Astrocyte (in vitro differentiated cells and primary cell): ENCODE measurements around the gene MISP. TPM values are rescaled to one million over a fixed set of nuclear protein-coding genes. Genes with fewer than 3 reads are reported as not detected.

Experiments
- DNase-seq: peaks from one replicate; pipeline ENCODE4 v3.0.0-alpha.2; 2010; ENCODE audit warnings: low read depth
- FAIRE-seq: peaks from 2 replicates; lab custom pipeline; 2011; peaks lifted over from hg19 to GRCh38; lab: Jason Lieb, UNC
- H2AFZ ChIP-seq: 2 replicates; pipeline ENCODE4 v1.6.0; 2012; ENCODE audit warnings: low read depth, low read length, inconsistent platforms
- H3K27ac ChIP-seq: 2 replicates; pipeline ENCODE4 v1.5.1; 2011; ENCODE audit warnings: low read depth, low read length, inconsistent platforms
- H3K27me3 ChIP-seq: 2 replicates; pipeline ENCODE4 v1.6.0; 2011; ENCODE audit warnings: low read length, inconsistent platforms; ENCODE audit not compliant: insufficient read depth
- H3K36me3 ChIP-seq: 2 replicates; pipeline ENCODE4 v1.5.1; 2011; ENCODE audit warnings: low read length, inconsistent platforms; ENCODE audit not compliant: insufficient read depth
- H3K4me1 ChIP-seq: 2 replicates; pipeline ENCODE4 v1.5.1; 2011; ENCODE audit warnings: low read length, inconsistent platforms; ENCODE audit not compliant: insufficient read depth
- H3K4me2 ChIP-seq: 2 replicates; pipeline ENCODE4 v1.6.0; 2012; ENCODE audit warnings: low read length, inconsistent platforms
- H3K4me3 ChIP-seq: 2 replicates; pipeline ENCODE4 v1.5.1; 2011; ENCODE audit warnings: low read depth, mild to moderate bottlenecking, low read length, inconsistent platforms; ENCODE audit not compliant: insufficient read depth
- H3K79me2 ChIP-seq: 2 replicates; pipeline ENCODE4 v1.6.0; 2012; ENCODE audit warnings: mild to moderate bottlenecking, low read length, inconsistent platforms; ENCODE audit not compliant: insufficient read depth
- H3K9ac ChIP-seq: 2 replicates; pipeline ENCODE4 v1.6.0; 2012; ENCODE audit warnings: mild to moderate bottlenecking, low read length, inconsistent platforms
- H3K9me3 ChIP-seq: 2 replicates; pipeline ENCODE4 v1.5.1; 2012; ENCODE audit warnings: low read depth, mild to moderate bottlenecking, low read length, inconsistent platforms; ENCODE audit not compliant: insufficient read depth
- H4K20me1 ChIP-seq: 2 replicates; pipeline ENCODE4 v1.6.0; 2012; ENCODE audit warnings: low read length, inconsistent platforms; ENCODE audit not compliant: insufficient read depth
- H3K27ac Mint-ChIP-seq: one replicate; pipeline ENCODE4 v1.8.0; 2021; ENCODE audit warnings: mild to moderate bottlenecking, mixed read lengths; ENCODE audit not compliant: unreplicated experiment
- H3K27me3 Mint-ChIP-seq: one replicate; pipeline ENCODE4 v1.8.0; 2021; ENCODE audit warnings: low read depth, mixed read lengths; ENCODE audit not compliant: unreplicated experiment
- H3K36me3 Mint-ChIP-seq: one replicate; pipeline ENCODE4 v1.8.0; 2021; ENCODE audit warnings: low read depth, mixed read lengths; ENCODE audit not compliant: unreplicated experiment
- H3K4me1 Mint-ChIP-seq: one replicate; pipeline ENCODE4 v1.8.0; 2021; ENCODE audit warnings: low read depth, mixed read lengths; ENCODE audit not compliant: unreplicated experiment
- H3K4me3 Mint-ChIP-seq: one replicate; pipeline ENCODE4 v1.8.0; 2021; ENCODE audit warnings: mild to moderate bottlenecking, moderate library complexity, mixed read lengths; ENCODE audit not compliant: unreplicated experiment
- H3K9me3 Mint-ChIP-seq: one replicate; pipeline ENCODE4 v1.8.0; 2021; ENCODE audit warnings: mild to moderate bottlenecking, mixed read lengths; ENCODE audit not compliant: unreplicated experiment
- EZH2 ChIP-seq: IDR thresholded peaks from 2 replicates; pipeline ENCODE4 v1.6.1; 2012; ENCODE audit warnings: mild to moderate bottlenecking, low read length, inconsistent platforms; ENCODE audit not compliant: insufficient read depth
- total RNA-seq: library from RNA; stranded (reverse); gene quantifications from 2 replicates; pipeline ENCODE4 v1.2.1, GENCODE V29; 2021
- TF ChIP-seq, protein P1 (sequence below): IDR thresholded peaks from 2 replicates; pipeline ENCODE4 v1.5.1; 2011; ENCODE audit warnings: low read depth, mild to moderate bottlenecking, inconsistent platforms, low read length, moderate library complexity; ENCODE audit not compliant: insufficient read depth

The MISP gene
- total RNA-seq, 1 donor from 2014 or later = 0.43 TPM

GRCh38 chr19:806815-807421 is 56.0 kb downstream of the MISP start:
- Mint-ChIP-seq H3K4me3 (no peak overlapping the region), H3K27me3 (no peaks in the 10 kb centered on the region), H3K27ac (peak overlapping the region; percentile 85)

DNA sequence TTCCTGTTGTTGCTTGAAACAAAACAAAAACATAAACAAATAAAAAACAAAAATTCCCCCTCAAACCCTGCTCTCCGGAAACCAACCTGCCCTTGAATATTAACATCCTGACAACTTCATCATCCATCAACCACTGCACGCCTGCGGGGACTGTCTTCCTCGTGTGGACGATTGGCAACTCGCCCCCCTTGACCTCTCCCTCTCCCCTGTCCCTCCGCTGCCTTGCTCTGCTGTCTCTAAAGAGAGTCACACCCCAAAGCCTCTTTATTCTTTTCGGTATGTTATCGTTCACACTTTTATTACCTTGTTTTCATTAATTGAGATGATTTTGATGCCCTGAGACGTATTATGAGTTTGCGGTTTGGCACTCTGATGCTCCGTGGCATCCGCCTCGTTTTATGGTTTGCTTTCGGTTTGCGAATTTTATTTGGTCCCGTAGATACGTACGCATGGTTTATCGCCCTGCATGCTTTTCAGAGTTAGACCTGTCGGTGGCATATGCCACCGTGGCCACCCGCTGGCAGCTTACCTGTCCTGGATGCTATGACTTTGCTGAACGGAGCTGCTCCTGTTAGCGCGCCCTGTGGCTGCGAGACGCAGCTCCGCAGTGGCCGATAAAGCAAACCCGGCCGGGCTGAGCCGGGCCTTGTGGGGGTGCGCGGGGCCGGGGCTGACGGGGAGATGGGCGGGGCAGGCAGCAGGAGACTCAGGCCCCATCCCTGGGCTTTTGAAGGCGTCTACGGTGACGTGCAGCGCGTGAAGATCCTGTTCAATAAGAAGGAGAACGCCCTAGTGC is 56.9 kb downstream of the MISP start:
- no peak for TF ChIP-seq EZH2
- TF ChIP-seq, protein P1, sequence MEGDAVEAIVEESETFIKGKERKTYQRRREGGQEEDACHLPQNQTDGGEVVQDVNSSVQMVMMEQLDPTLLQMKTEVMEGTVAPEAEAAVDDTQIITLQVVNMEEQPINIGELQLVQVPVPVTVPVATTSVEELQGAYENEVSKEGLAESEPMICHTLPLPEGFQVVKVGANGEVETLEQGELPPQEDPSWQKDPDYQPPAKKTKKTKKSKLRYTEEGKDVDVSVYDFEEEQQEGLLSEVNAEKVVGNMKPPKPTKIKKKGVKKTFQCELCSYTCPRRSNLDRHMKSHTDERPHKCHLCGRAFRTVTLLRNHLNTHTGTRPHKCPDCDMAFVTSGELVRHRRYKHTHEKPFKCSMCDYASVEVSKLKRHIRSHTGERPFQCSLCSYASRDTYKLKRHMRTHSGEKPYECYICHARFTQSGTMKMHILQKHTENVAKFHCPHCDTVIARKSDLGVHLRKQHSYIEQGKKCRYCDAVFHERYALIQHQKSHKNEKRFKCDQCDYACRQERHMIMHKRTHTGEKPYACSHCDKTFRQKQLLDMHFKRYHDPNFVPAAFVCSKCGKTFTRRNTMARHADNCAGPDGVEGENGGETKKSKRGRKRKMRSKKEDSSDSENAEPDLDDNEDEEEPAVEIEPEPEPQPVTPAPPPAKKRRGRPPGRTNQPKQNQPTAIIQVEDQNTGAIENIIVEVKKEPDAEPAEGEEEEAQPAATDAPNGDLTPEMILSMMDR = no peak
- peaks cover 46% of the 10 kb centered on the region for H3K36me3 ChIP-seq
- DNase-seq (no peak), FAIRE-seq (no peak)
- peaks cover 79% of the 10 kb centered on the region for H3K79me2 ChIP-seq
- H4K20me1 ChIP-seq = peaks cover 91% of the 10 kb centered on the region
- H3K4me3 Mint-ChIP-seq = peak overlapping the region; percentile 21
- peaks cover 11% of the 10 kb centered on the region for H3K36me3 Mint-ChIP-seq
- no peaks in the 10 kb centered on the region for H3K27me3 Mint-ChIP-seq
- H3K27me3 ChIP-seq = no peaks in the 10 kb centered on the region
- no peak overlapping the region for H2AFZ ChIP-seq
- H3K9me3 ChIP-seq = no peaks in the 10 kb centered on the region
- no peak overlapping the region for H3K9ac ChIP-seq
- H3K4me1 ChIP-seq = no peaks in the 10 kb centered on the region
- H3K27ac Mint-ChIP-seq = peak overlapping the region; percentile 85
- H3K4me1 Mint-ChIP-seq = peaks cover 3% of the 10 kb centered on the region
- no peaks in the 10 kb centered on the region for H3K9me3 Mint-ChIP-seq
- no peak overlapping the region for H3K4me3 ChIP-seq
- H3K27ac ChIP-seq = no peak overlapping the region
- no peak overlapping the region for H3K4me2 ChIP-seq

More at GRCh38 chr19:806815-807421, 56.0 kb downstream of the MISP start:
- DNase-seq (no peak), FAIRE-seq (no peak)
- no peak overlapping the region for H2AFZ ChIP-seq
- peaks cover 97% of the 10 kb centered on the region for H4K20me1 ChIP-seq
- peaks cover 8% of the 10 kb centered on the region for H3K4me1 ChIP-seq
- no peak overlapping the region for H3K4me2 ChIP-seq
- Mint-ChIP-seq H3K9me3 (no peaks in the 10 kb centered on the region), H3K4me1 (peaks cover 11% of the 10 kb centered on the region), H3K36me3 (peaks cover 11% of the 10 kb centered on the region)
- no peaks in the 10 kb centered on the region for H3K27me3 ChIP-seq
- H3K36me3 ChIP-seq = peaks cover 46% of the 10 kb centered on the region
- H3K27ac ChIP-seq = no peak overlapping the region
- TF ChIP-seq, protein P1 = no peak
- no peak for TF ChIP-seq EZH2
- H3K4me3 ChIP-seq = no peak overlapping the region
- peaks cover 88% of the 10 kb centered on the region for H3K79me2 ChIP-seq
- H3K9me3 ChIP-seq = no peaks in the 10 kb centered on the region
- no peak overlapping the region for H3K9ac ChIP-seq

DNA sequence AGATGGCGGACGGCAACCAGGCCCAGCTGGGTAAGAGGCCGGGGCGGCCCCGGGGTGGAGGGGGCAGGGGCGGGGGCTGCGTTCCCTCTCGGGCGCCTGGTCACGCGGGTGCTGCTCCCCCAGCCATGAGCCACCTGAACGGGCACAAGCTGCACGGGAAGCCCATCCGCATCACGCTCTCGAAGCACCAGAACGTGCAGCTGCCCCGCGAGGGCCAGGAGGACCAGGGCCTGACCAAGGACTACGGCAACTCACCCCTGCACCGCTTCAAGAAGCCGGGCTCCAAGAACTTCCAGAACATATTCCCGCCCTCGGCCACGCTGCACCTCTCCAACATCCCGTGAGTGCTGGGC is 57.5 kb downstream of the MISP start:
- no peaks in the 10 kb centered on the region for H3K9me3 ChIP-seq
- H3K4me2 ChIP-seq = no peak overlapping the region
- no peak overlapping the region for H3K4me3 ChIP-seq
- H3K9me3 Mint-ChIP-seq = no peaks in the 10 kb centered on the region
- H3K27me3 ChIP-seq = no peaks in the 10 kb centered on the region
- FAIRE-seq (no peak), DNase-seq (no peak)
- H3K9ac ChIP-seq = no peak overlapping the region
- H3K27me3 Mint-ChIP-seq = no peaks in the 10 kb centered on the region
- TF ChIP-seq, protein P1 = no peak
- no peak for TF ChIP-seq EZH2
- H3K36me3 ChIP-seq = peaks cover 45% of the 10 kb centered on the region
- H3K4me1 ChIP-seq = no peaks in the 10 kb centered on the region
- H2AFZ ChIP-seq = no peak overlapping the region
- peaks cover 1% of the 10 kb centered on the region for H3K4me1 Mint-ChIP-seq
- no peak overlapping the region for H3K4me3 Mint-ChIP-seq
- H4K20me1 ChIP-seq = peaks cover 85% of the 10 kb centered on the region
- no peak overlapping the region for H3K27ac Mint-ChIP-seq
- peaks cover 73% of the 10 kb centered on the region for H3K79me2 ChIP-seq
- no peak overlapping the region for H3K27ac ChIP-seq
- H3K36me3 Mint-ChIP-seq = peaks cover 11% of the 10 kb centered on the region
